Keratinocyte (primary cell): ENCODE measurements around the gene SLAIN1. TPM values are rescaled to one million over a fixed set of nuclear protein-coding genes. Genes with fewer than 3 reads are reported as not detected.

Experiments
- DNase-seq: peaks from one replicate; pipeline ENCODE4 v3.0.0-alpha.2; 2011; ENCODE audit warnings: low read depth, missing footprints, low spot score
- FAIRE-seq: peaks from 2 replicates; lab custom pipeline; 2011; peaks lifted over from hg19 to GRCh38; lab: Jason Lieb, UNC
- H2AFZ ChIP-seq: 2 replicates; pipeline ENCODE4 v1.6.0; 2012; ENCODE audit warnings: low read length, control low read depth, inconsistent platforms; ENCODE audit not compliant: control insufficient read depth
- H3K27ac ChIP-seq: 2 replicates; pipeline ENCODE4 v1.5.1; 2011; ENCODE audit warnings: low read length; ENCODE audit not compliant: control insufficient read depth, insufficient read depth
- H3K27me3 ChIP-seq: 3 replicates; pipeline ENCODE4 v1.6.0; 2011; ENCODE audit warnings: low read length; ENCODE audit not compliant: control insufficient read depth, insufficient read depth; ENCODE audit errors: extremely low read depth
- H3K36me3 ChIP-seq, 2 experiments: 2 replicates in 1 of 2; 3 replicates in 1 of 2; pipeline ENCODE4 v1.5.1; 2011; ENCODE audit warnings: low read length in 2 of 2, mild to moderate bottlenecking in 1 of 2; ENCODE audit not compliant: control insufficient read depth in 2 of 2, insufficient read depth in 2 of 2; ENCODE audit errors: extremely low read depth in 1 of 2
- H3K4me1 ChIP-seq: 3 replicates; pipeline ENCODE4 v1.5.1; 2011; ENCODE audit warnings: low read length; ENCODE audit not compliant: control insufficient read depth, insufficient read depth; ENCODE audit errors: extremely low read depth
- H3K4me2 ChIP-seq: 3 replicates; pipeline ENCODE4 v1.6.0; 2011; ENCODE audit warnings: low read depth, low read length; ENCODE audit not compliant: control insufficient read depth, insufficient read depth; ENCODE audit errors: extremely low read depth
- H3K4me3 ChIP-seq, 3 experiments: fragments of 200-600 bp in 1 of 3; sonication (generic) in 1 of 3; 2 replicates in 2 of 3; 3 replicates in 1 of 3; pipeline ENCODE4 v1.5.1; 2011 to 2016; ENCODE audit warnings: low read length in 3 of 3, mild to moderate bottlenecking in 3 of 3, control low read depth in 2 of 3, inconsistent platforms in 1 of 3, low read depth in 1 of 3, mixed read lengths in 1 of 3, mixed run types in 1 of 3, moderate library complexity in 1 of 3; ENCODE audit not compliant: control insufficient read depth in 2 of 3, insufficient read depth in 2 of 3; ENCODE audit errors: extremely low read depth in 1 of 3
- H3K79me2 ChIP-seq: 2 replicates; pipeline ENCODE4 v1.6.0; 2012; ENCODE audit warnings: low read length; ENCODE audit not compliant: control insufficient read depth, insufficient read depth
- H3K9ac ChIP-seq: 3 replicates; pipeline ENCODE4 v1.6.0; 2011; ENCODE audit warnings: low read length; ENCODE audit not compliant: control insufficient read depth, insufficient read depth; ENCODE audit errors: extremely low read depth
- H3K9me1 ChIP-seq: 3 replicates; pipeline ENCODE4 v1.6.0; 2011; ENCODE audit warnings: low read length; ENCODE audit not compliant: control insufficient read depth, insufficient read depth; ENCODE audit errors: extremely low read depth
- H3K9me3 ChIP-seq: 2 replicates; pipeline ENCODE4 v1.5.1; 2012; ENCODE audit warnings: low read depth, low read length; ENCODE audit not compliant: control insufficient read depth
- H4K20me1 ChIP-seq: 3 replicates; pipeline ENCODE4 v1.6.0; 2011; ENCODE audit warnings: low read length; ENCODE audit not compliant: control insufficient read depth, insufficient read depth; ENCODE audit errors: extremely low read depth
- EZH2 ChIP-seq: IDR thresholded peaks from one replicate; pipeline ENCODE4 v1.6.1; 2012; ENCODE audit warnings: inconsistent platforms, mild to moderate bottlenecking, low read length, moderate library complexity
- dilution Hi-C: fragments of 300-500 bp; cut with MboI; formaldehyde crosslinking; loops from one replicate; pipeline ENCODE4 v1.7.0; 2020; ENCODE audit warnings: low sequenced_read_pairs; ENCODE audit not compliant: extremely low pct_ligation_motif_present
- polyA plus RNA-seq, 5 experiments: library from polyadenylated mRNA; depleted of rRNA in 3 of 5; stranded (reverse) in 3 of 5; stranded (forward) in 1 of 5; unstranded in 1 of 5; fragments of >200 nt; gene quantifications; 1 replicate in 1 of 5; 2 replicates in 3 of 5; 3 replicates in 1 of 5; pipeline versions ENCODE4 v1.2.1 to v1.2.3, GENCODE V29; 2011 to 2012; ENCODE audit warnings: missing spikeins in 2 of 5, low read depth in 1 of 5, low replicate concordance in 1 of 5
- TF ChIP-seq, protein P1 (sequence below), 3 experiments: IDR thresholded peaks in 1 of 3; conservative IDR thresholded peaks in 1 of 3; optimal IDR thresholded peaks in 1 of 3; 2 replicates in 2 of 3; 3 replicates in 1 of 3; pipeline versions ENCODE3 to v1.5.1; 2011; ENCODE audit warnings: low read length in 3 of 3, mild to moderate bottlenecking in 3 of 3, moderate library complexity in 2 of 3, control low read depth in 1 of 3, inconsistent platforms in 1 of 3; ENCODE audit not compliant: insufficient read depth in 2 of 3; ENCODE audit errors: extremely low read depth in 1 of 3

SLAIN1 gene
- polyA plus RNA-seq, 1 donor (not counting 4 experiments of a cell fraction or from before 2014, with no cell fraction given): not detected

DNA sequence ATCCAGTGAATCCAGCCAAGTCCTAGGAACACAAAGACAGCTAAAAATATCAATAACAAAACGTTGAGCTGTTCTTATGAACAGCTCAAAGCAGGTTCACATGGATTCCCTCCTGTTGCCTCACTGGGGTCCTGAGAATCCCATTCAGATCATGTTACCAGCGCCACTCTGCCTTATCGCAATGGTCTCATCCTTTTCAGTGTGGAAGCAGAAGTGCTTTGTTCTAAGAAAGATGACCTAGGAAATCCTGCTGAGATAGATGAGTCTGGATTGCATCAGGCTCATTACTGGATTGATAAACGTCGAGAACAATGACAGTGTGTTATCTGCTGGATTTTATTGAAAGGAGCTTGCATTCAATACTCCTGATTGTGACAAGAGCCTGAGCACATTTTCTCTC, 87.0 kb downstream of the SLAIN1 start:
- H4K20me1 ChIP-seq: no peaks in the 10 kb centered on the region
- no peak overlapping the region for H3K27ac ChIP-seq
- FAIRE-seq (no peak), DNase-seq (no peak)
- no peak overlapping the region for H3K4me2 ChIP-seq
- no peaks in the 10 kb centered on the region for H3K79me2 ChIP-seq
- no peaks in the 10 kb centered on the region for H3K27me3 ChIP-seq
- TF ChIP-seq, protein P1, sequence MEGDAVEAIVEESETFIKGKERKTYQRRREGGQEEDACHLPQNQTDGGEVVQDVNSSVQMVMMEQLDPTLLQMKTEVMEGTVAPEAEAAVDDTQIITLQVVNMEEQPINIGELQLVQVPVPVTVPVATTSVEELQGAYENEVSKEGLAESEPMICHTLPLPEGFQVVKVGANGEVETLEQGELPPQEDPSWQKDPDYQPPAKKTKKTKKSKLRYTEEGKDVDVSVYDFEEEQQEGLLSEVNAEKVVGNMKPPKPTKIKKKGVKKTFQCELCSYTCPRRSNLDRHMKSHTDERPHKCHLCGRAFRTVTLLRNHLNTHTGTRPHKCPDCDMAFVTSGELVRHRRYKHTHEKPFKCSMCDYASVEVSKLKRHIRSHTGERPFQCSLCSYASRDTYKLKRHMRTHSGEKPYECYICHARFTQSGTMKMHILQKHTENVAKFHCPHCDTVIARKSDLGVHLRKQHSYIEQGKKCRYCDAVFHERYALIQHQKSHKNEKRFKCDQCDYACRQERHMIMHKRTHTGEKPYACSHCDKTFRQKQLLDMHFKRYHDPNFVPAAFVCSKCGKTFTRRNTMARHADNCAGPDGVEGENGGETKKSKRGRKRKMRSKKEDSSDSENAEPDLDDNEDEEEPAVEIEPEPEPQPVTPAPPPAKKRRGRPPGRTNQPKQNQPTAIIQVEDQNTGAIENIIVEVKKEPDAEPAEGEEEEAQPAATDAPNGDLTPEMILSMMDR (optimal IDR thresholded peaks at IDR 0.05 in 1 of 3, IDR thresholded peaks at IDR 0.05 in 1 of 3, conservative IDR thresholded peaks at IDR 0.05 in 1 of 3; ENCODE audit: extremely low read depth in 1 of 3, insufficient read depth in 2 of 3, low read length in 3 of 3): no peak
- TF ChIP-seq EZH2: no peak
- H2AFZ ChIP-seq: no peak overlapping the region
- H3K9me1 ChIP-seq: no peaks in the 10 kb centered on the region
- no peaks in the 10 kb centered on the region for H3K9me3 ChIP-seq
- no peaks in the 10 kb centered on the region for H3K36me3 ChIP-seq
- no peaks in the 10 kb centered on the region for H3K4me1 ChIP-seq
- H3K4me3 ChIP-seq: no peak overlapping the region
- H3K9ac ChIP-seq: no peak overlapping the region
- dilution Hi-C loops: loop anchor here (25.0 kb wide), 1 partner anchor 303 kb away; no protein-coding TSS in a partner anchor

DNA sequence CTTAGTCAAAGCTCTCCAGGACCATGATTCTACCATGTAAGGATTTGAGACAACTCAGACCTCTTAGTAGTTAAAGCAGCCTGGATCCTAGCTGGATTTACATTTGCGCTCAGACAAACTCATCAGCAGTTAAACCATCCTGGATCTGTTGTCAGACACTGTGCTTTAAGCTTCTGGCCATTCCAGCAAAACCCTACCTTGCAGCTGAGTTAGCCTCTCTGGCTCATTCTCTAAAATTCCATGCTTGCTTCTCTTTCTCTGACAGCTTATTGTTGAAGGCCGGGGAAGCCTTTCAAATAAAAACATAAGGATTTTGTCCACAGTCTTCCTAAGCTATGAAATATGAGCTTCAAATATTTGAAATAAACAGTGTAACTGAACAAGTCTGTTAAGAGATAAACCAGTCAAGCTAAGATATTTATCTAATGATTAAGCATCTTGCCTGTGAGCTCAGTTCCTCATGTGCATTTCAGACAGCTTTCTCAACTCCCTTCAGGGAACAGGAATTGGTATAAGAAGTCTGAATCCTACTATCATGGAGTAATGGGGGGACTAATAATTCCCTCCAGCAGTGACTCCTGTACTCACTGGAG, 89.3 kb downstream of the SLAIN1 start:
- Histone ChIP-seq H3K9ac (no peak overlapping the region), H3K9me1 (no peaks in the 10 kb centered on the region), H3K79me2 (no peaks in the 10 kb centered on the region), H3K27ac (no peak overlapping the region), H3K4me1 (no peaks in the 10 kb centered on the region), H4K20me1 (no peaks in the 10 kb centered on the region), H3K27me3 (no peaks in the 10 kb centered on the region), H2AFZ (no peak overlapping the region), H3K9me3 (no peaks in the 10 kb centered on the region), H3K4me3 (no peak overlapping the region), H3K4me2 (no peak overlapping the region), H3K36me3 (no peaks in the 10 kb centered on the region)
- no peak for DNase-seq
- TF ChIP-seq, protein P1 (optimal IDR thresholded peaks at IDR 0.05 in 1 of 3, IDR thresholded peaks at IDR 0.05 in 1 of 3, conservative IDR thresholded peaks at IDR 0.05 in 1 of 3; ENCODE audit: extremely low read depth in 1 of 3, insufficient read depth in 2 of 3, low read length in 3 of 3): no peak
- no peak for TF ChIP-seq EZH2
- dilution Hi-C loops: loop anchor here (25.0 kb wide), 1 partner anchor 301 kb away; no protein-coding TSS in a partner anchor
- no peak for FAIRE-seq
